GM12891 (cell line): ENCODE results near the gene F7.

Experiments used
- DNase-seq: peaks from one replicate; pipeline ENCODE4 v3.0.0; 2011; ENCODE audit warnings: low spot score; ENCODE audit not compliant: insufficient read length
- FAIRE-seq: peaks from 2 replicates; lab custom pipeline; 2011; peaks lifted over from hg19 to GRCh38; lab: Jason Lieb, UNC
- PAX5 ChIP-seq: IDR thresholded peaks from 2 replicates; pipeline ENCODE4 v1.6.1; 2011; ENCODE audit warnings: low read length, moderate library complexity, mild to moderate bottlenecking; ENCODE audit not compliant: insufficient read depth, severe bottlenecking
- POLR2A ChIP-seq: IDR thresholded peaks from 2 replicates; pipeline ENCODE4 v1.6.1; 2011; ENCODE audit warnings: low read depth, low read length, control low read depth
- POLR2AphosphoS5 ChIP-seq: IDR thresholded peaks from 2 replicates; pipeline ENCODE4 v1.6.1; 2011; ENCODE audit warnings: low read depth, low read length, control low read depth
- POU2F2 ChIP-seq: IDR thresholded peaks from 2 replicates; pipeline ENCODE4 v1.6.1; 2011; ENCODE audit warnings: low read depth, mild to moderate bottlenecking, control low read depth, low read length, moderate library complexity
- SPI1 ChIP-seq: IDR thresholded peaks from 2 replicates; pipeline ENCODE4 v1.6.1; 2011; ENCODE audit warnings: low read depth, low read length, control low read depth
- TAF1 ChIP-seq: IDR thresholded peaks from 2 replicates; pipeline ENCODE4 v1.6.1; 2011; ENCODE audit warnings: low read depth, low read length, control low read depth

Gene F7

GRCh38 chr13:113149711-113150549 is 44.3 kb downstream of the F7 start:
- no peak for DNase-seq
- FAIRE-seq: no peak
- TF ChIP-seq SPI1 (no peak), POU2F2 (no peak), POLR2AphosphoS5 (no peak), PAX5 (no peak), POLR2A (no peak), TAF1 (no peak)

GRCh38 chr13:113150550-113151365 is 45.2 kb downstream of the F7 start:
- no peak for DNase-seq
- FAIRE-seq: no peak
- TF ChIP-seq POLR2AphosphoS5: no peak
- no peak for TF ChIP-seq POU2F2
- TF ChIP-seq PAX5: no peak
- TF ChIP-seq SPI1: no peak
- TF ChIP-seq TAF1: no peak
- TF ChIP-seq POLR2A: no peak

GRCh38 chr13:113151745-113152690 is 46.4 kb downstream of the F7 start:
- FAIRE-seq (peak; percentile 43), DNase-seq (no peak)
- TF ChIP-seq POLR2A (no peak), PAX5 (no peak)

- TF ChIP-seq SPI1 (no peak), POLR2AphosphoS5 (no peak)
- FAIRE-seq: no peak
- no peak for DNase-seq
Observed at GRCh38 chr13:113152691-113152983, 47.0 kb downstream of the F7 start.

- no peak for TF ChIP-seq TAF1
- TF ChIP-seq SPI1: no peak
- no peak for TF ChIP-seq POU2F2
- TF ChIP-seq PAX5: no peak
- no peak for TF ChIP-seq POLR2A
- no peak for TF ChIP-seq POLR2AphosphoS5
- no peak for DNase-seq
- peak; percentile 69 for FAIRE-seq
Observed at GRCh38 chr13:113152984-113153809, 47.6 kb downstream of the F7 start.

- peak; percentile 77 for DNase-seq
- FAIRE-seq: peak; percentile 40
- TF ChIP-seq SPI1 (no peak), POU2F2 (no peak), PAX5 (no peak), POLR2A (no peak), TAF1 (no peak), POLR2AphosphoS5 (no peak)
Observed at GRCh38 chr13:113153810-113154748, 48.5 kb downstream of the F7 start.

- TF ChIP-seq PAX5: no peak
- no peak for TF ChIP-seq POLR2AphosphoS5
- TF ChIP-seq POU2F2: no peak
- no peak for TF ChIP-seq SPI1
- no peak for TF ChIP-seq POLR2A
- TF ChIP-seq TAF1: no peak
- FAIRE-seq: no peak
Observed at GRCh38 chr13:113155201-113155600, 49.6 kb downstream of the F7 start.

GRCh38 chr13:113155982-113156655 is 50.5 kb downstream of the F7 start:
- FAIRE-seq (no peak), DNase-seq (no peak)
- no peak for TF ChIP-seq TAF1
- no peak for TF ChIP-seq POLR2AphosphoS5
- no peak for TF ChIP-seq SPI1
- TF ChIP-seq PAX5: no peak
- no peak for TF ChIP-seq POU2F2
- no peak for TF ChIP-seq POLR2A

More at GRCh38 chr13:113155201-113155600, 49.6 kb downstream of the F7 start:
- DNase-seq: no peak
